ENCODE data around the gene TRIM49D1.
"Not testable (repeated sequence)": the region's sequence is repeated elsewhere in the genome, so short reads cannot be mapped to it uniquely, and the experiment has no call there.

TRIM49D1 gene, protein sequence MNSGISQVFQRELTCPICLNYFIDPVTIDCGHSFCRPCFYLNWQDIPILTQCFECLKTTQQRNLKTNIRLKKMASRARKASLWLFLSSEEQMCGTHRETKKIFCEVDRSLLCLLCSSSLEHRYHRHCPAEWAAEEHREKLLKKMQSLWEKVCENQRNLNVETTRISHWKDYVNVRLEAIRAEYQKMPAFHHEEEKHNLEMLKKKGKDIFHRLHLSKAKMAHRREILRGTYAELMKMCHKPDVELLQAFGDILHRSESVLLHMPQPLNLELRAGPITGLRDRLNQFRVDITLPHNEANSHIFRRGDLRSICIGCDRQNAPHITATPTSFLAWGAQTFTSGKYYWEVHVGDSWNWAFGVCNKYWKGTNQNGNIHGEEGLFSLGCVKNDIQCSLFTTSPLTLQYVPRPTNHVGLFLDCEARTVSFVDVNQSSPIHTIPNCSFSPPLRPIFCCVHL

DNA sequence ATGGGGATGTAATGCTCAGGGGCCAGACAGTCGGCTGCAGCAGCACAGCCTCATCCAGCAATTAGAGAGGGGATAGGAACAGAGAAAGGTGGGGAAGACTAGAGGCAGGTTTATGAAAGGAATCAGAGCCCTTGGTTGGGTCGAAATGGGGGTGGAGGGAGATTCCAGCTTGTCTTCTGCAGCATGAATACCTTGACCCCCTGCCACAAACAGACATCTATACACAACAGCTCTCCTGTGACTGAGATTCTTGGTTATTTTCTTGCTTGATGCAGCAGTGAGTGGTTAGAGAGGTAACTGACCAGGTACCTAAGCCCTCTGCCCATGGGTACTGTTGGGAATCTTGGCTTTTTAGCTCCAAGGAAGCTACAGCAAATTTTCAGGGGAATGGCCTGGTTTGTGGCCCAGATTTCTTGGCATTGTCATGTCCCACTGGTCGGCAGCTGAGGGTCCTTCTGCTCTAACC, at the start of gene TRIM49D1:
Gene TRIM49D1, minus strand, starts transcription at position 51 of the 466 bp plus-strand sequence. CDS start 4,535 bp downstream, outside the sequence.
- no peak for DNase-seq

DNA sequence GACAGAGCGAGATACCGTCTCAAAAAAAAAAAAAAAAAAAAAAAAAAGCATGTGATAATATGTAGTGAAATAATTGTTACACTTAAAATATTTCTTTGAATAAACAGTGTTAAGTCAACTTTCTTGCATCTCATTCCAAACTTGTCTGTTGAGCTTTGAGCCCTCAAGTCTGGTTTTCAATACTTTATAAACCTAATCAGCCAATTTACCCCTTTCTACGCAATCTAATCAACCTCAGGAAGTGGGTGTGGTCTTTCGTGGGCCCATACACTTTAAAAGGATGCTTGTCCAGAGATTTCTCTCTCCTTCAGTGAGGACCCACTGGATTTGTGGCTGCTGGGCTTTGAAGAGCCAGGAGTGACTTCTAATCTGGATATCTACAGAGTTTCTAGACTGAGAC, 43.7 kb upstream of the TRIM49D1 start, which contains the start of gene TRIM64:
Gene TRIM64, plus strand, starts transcription at position 301 of the 400 bp plus-strand sequence. CDS start 2,467 bp downstream, outside the sequence.
- not testable (repeated sequence) for DNase-seq

DNA sequence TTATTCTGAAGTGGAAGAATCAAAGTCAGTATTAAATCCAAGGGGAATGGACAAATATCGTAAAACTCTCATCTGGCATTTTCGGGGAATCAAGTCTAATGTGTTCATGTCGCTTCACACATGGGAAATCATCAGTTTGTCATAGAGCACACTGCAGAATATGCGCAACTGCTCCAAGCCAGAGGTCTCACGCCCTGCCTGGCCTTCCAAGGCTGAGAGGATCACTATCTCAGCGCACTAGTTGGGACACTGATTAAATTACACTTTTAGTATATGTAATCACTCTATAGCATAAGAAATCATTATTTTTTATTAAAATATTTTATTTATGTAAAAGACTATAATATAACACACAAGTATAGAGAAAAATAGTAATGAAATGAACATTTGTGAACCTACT, 38.8 kb upstream of the TRIM49D1 start:
- DNase-seq = not testable (repeated sequence)

DNA sequence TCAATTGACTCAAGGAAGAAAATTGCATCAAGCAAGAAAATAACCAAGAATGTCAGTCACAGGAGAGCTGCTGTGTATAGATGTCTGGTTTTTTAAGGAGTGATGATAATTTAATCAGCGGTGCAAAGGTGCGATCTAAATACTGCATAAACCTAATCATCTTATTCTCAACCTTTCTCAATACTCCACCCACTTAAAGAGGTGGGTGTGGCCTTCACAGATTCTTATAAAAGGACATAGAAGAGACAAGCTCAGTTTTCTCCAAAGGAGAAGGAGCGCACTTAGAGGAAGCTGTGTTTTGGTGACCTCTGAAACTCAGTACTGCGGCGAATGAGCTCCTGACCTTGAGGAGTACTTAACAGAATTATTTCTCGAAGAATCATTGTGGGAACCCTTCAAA, 1.7 kb upstream of the TRIM49D1 start, which contains the start of gene TRIM49D2:
Gene TRIM49D2, plus strand, starts transcription at position 301 of the 400 bp plus-strand sequence. CDS start 2,698 bp downstream, outside the sequence.
- not testable (repeated sequence) for DNase-seq

DNA sequence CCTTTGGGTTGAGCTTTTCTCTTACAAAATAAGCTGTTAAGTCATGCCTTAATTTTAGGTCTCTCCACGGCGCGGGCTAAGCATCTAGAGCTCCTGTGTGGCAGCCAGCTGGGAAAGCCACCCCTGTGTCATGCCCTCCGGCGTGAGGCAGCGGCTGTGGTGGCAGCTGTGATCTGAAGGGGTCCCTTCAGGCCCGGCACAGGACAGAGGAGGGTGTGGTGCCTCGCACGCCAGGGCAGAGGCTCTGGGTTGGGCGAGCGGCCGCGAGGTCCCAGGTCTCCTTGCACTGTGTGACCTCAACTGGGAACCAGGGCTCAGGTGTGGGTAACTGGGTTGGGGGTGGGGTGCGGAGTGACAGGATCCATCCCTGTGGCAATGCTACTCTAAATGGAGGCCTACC, 21.2 kb downstream of the TRIM49D1 start:
- not testable (repeated sequence) for DNase-seq

DNA sequence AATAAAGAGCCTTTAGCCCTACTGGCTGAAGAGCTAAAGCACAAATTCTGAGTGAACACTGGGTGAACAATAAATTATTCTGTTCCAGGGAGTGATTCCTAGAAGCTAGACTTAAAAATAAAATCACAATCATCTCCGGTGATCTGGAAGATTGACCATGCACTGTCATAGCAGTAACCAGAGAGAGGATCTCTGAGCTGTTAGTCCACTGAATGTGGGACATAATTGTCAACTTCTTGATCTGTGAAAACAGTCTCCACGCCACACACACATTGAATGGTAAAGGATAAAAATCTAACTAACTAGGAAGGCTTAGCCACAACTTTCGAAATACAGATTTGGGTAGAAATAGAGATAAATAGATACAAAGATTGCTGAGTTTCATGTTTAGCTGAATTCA, 28.8 kb downstream of the TRIM49D1 start:
- DNase-seq = not testable (repeated sequence)

DNA sequence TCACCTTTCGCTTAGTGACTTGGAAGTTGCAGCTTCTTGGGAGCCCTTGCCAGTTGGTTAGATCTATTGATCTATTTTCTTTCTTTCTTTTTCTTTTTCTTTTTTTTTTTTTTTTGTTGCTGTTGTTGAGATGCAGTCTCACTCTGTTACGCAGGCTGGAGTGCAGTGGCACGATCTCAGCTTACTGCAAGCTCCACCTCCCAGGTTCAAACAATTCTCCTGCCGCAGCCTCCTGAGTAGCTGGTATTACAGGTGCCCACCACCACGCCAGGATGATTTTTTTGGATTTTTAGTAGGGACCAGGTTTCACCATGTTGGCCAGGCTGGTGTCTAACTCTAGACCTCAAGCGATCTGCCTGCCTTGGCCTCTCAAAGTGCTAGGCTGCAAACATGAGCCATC, 44.5 kb downstream of the TRIM49D1 start:
- DNase-seq = not testable (repeated sequence)

DNA sequence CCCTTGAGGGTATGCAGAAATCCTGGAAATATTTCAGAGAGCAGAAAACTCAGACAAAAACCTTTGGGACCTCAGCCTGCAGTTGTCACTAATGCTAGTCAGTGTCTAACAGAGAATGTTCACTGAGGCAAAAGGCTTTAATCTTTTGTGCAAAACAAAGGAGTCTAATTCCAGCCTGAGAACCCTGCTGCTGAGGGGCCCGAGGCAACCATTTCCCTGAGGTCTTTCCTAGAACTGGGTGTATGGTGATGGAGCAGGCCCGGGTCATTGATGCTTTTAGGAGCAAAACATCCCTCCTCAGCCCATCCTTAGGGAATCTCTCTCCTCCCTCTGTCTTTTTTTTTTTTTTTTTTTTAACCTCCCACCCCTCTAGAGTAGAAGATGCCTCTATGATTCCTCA, 49.5 kb downstream of the TRIM49D1 start:
- DNase-seq = not testable (repeated sequence)

DNA sequence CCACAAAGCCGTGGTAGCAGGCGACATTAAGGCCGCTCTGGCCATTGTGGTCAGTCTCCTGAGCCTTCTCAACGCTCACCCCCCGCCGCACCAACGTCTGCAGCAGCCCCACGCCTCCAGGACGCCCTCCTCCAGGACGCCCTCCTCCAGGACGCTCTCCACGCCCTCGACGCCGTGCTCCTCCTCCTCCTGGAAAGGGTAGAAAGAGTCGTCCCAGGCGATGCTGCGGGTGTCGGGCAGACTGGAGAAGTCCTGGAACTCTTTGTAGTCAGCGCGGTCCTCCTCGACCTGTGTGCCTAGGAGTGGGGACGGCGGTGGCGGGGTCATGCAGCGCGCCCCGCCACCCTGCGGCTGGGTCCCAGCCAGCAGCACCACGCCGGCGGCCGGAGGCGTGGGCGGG, 56.8 kb downstream of the TRIM49D1 start:
- DNase-seq = not testable (repeated sequence)

DNA sequence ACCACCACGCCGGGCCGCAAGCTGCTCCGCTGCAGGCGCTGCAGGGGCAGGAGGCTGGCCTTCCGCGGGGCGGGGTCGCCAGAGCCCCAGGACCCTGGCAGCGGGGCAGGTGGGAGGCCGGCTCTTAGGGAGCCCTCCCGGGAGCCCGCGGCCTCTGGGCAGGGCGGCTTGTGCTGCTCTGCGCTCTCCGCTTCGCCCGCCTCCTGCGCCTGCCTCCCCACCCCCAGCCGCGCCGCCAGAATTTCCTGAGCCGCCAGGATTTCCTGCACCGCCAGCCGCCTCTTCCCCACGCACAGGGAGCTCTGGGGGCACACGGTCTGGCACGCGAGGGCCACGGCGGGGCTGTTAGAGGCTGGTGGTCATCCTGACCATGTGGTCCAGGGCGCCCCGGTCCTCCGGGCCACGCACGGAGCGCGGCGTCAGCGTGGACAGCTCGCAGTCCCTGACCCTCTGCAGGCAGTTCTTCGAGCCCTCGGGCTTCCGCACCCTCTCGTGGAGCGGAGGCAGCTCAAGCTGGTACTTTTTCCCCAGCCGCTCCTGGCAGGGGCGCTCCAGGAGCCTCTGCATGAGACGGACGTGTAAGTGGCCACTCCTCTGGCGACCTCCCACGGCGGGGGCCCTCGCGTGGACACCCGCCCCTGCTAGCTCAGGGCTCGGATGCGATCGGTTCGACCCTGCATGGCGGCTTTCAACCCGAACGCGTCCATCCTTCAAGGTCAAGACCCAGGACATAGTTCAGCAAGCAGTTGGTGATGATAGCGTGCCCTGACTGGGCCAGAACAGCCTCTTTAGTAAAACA, 57.9 kb downstream of the TRIM49D1 start:
- not testable (repeated sequence) for DNase-seq

Data from CD4-positive, alpha-beta T cell treated with Interleukin-6 for 4 hours (primary cell).